SK-N-SH treated with all-trans-retinoic acid at 6 μM for 48 hours (cell line): ENCODE measurements around the gene TMEM132C.

Source experiments
- CREB5 ChIP-seq: fragments of 250-450 bp; sonication (Bioruptor Pico); IDR thresholded peaks from 2 replicates; pipeline ENCODE4 v1.5.1; 2020; ENCODE audit warnings: low read depth, mild to moderate bottlenecking, moderate library complexity
- ESRRG ChIP-seq: fragments of 250-450 bp; sonication (Bioruptor Pico); IDR thresholded peaks from 2 replicates; pipeline ENCODE4 v1.6.1; 2021; ENCODE audit warnings: mild to moderate bottlenecking
- PATZ1 ChIP-seq: fragments of 250-450 bp; sonication (Bioruptor Pico); IDR thresholded peaks from 2 replicates; pipeline ENCODE4 v1.8.0; 2020; ENCODE audit warnings: mild to moderate bottlenecking, moderate library complexity, borderline replicate concordance
- ZC3H10 ChIP-seq: fragments of 250-450 bp; sonication (Bioruptor Pico); IDR thresholded peaks from 2 replicates; pipeline ENCODE4 v1.5.1; 2021; ENCODE audit warnings: mild to moderate bottlenecking, moderate library complexity

GRCh38 chr12:128551266-128551665, 284.3 kb downstream of the TMEM132C start:
- TF ChIP-seq ESRRG (CRISPR knock-in tag) (no peak), ZC3H10 (CRISPR knock-in tag) (no peak), PATZ1 (CRISPR knock-in tag) (no peak), CREB5 (CRISPR knock-in tag) (no peak)
